K562 (cell line): Measurements from ENCODE around the gene DPP3. TPM values are rescaled to one million over a fixed set of nuclear protein-coding genes. Genes with fewer than 3 reads are reported as not detected.

Source experiments
- ATAC-seq: fragments of 200-7000 bp; cut with Tn5 transposase; 3 replicates; pipeline ENCODE4 v1.9.1; 2020; ENCODE audit warnings: moderate library complexity
- BruUV-seq: library from RNA; stranded (reverse); fragments of 400-500 nt; replicated peaks from 2 replicates; lab custom pipeline; 2021; lab: Mats Ljungman, UMichigan
- CTCF ChIA-PET: fragments of 300-600 bp; formaldehyde crosslinking; extraction: SDS; loops from one replicate; lab custom pipeline; 2021; ENCODE audit warnings: low intra/inter-chr PET ratio; lab: Yijun Ruan, JAX
- POLR2A ChIA-PET: fragments of 300-600, 350-650 bp; sonication (Branson Sonifier 250); formaldehyde crosslinking; extraction: SDS; loops from one replicate; lab custom pipeline; 2021; ENCODE audit warnings: antibody characterized with exemption, inconsistent platforms; lab: Yijun Ruan, JAX
- DNase-seq, 4 experiments: peaks; one replicate each; pipeline versions ENCODE4 v3.0.0 to v3.0.0-alpha.2; 2011 to 2018; ENCODE audit warnings: low spot score in 3 of 4, mixed read lengths in 3 of 4; ENCODE audit errors: extremely low read depth in 1 of 4
- FAIRE-seq: peaks from 2 replicates; lab custom pipeline; 2011; peaks lifted over from hg19 to GRCh38; lab: Jason Lieb, UNC
- H2AFZ ChIP-seq: 2 replicates; pipeline ENCODE4 v1.6.0; 2011; ENCODE audit warnings: low read depth, low read length, control low read depth, inconsistent platforms
- H3K27ac ChIP-seq: fragments of 200-600 bp; 3 replicates; pipeline ENCODE4 v1.8.0; 2011; ENCODE audit warnings: low read depth, mild to moderate bottlenecking, control low read depth, inconsistent platforms, low read length, moderate library complexity, mixed read lengths; ENCODE audit errors: extremely low read depth
- H3K27me3 ChIP-seq, 2 experiments: fragments of 300-600 bp in 1 of 2; 2 replicates in 1 of 2; 3 replicates in 1 of 2; pipeline versions ENCODE4 v1.6.0 to v1.8.0; 2011; ENCODE audit warnings: inconsistent platforms in 2 of 2, low read length in 2 of 2, mild to moderate bottlenecking in 1 of 2, mixed read lengths in 1 of 2, moderate library complexity in 1 of 2; ENCODE audit not compliant: control insufficient read depth in 2 of 2, insufficient read depth in 2 of 2
- H3K36me3 ChIP-seq: fragments of 300-600 bp; 3 replicates; pipeline ENCODE4 v1.8.0; 2011; ENCODE audit warnings: mild to moderate bottlenecking, low read length, inconsistent platforms; ENCODE audit not compliant: control insufficient read depth, insufficient read depth
- H3K4me1 ChIP-seq, 2 experiments: fragments of 200-600 bp in 1 of 2; replicated peaks in 1 of 2; 2 replicates in 1 of 2; 3 replicates in 1 of 2; pipeline versions ENCODE4 v1.5.1 to v1.8.0; 2011; ENCODE audit warnings: inconsistent platforms in 2 of 2, low read length in 2 of 2, mild to moderate bottlenecking in 1 of 2, mixed read lengths in 1 of 2, moderate library complexity in 1 of 2; ENCODE audit not compliant: control insufficient read depth in 2 of 2, insufficient read depth in 2 of 2
- H3K4me2 ChIP-seq: 2 replicates; pipeline ENCODE4 v1.6.1; 2011; ENCODE audit warnings: low read length, control low read depth, inconsistent platforms, mixed read lengths; ENCODE audit not compliant: insufficient read depth
- H3K4me3 ChIP-seq: fragments of 200-600 bp; sonication (generic), shearing (Covaris generic); 2 replicates; pipeline ENCODE4 v1.5.1; 2016; ENCODE audit warnings: control low read depth, inconsistent platforms
- H3K79me2 ChIP-seq: fragments of 200-600 bp; 3 replicates; pipeline ENCODE4 v1.8.0; 2011; ENCODE audit warnings: low read length, inconsistent platforms; ENCODE audit not compliant: control insufficient read depth, insufficient read depth
- H3K9ac ChIP-seq, 2 experiments: 2 replicates each; pipeline versions ENCODE4 v1.6.0 to v1.6.1; 2011; ENCODE audit warnings: low read depth in 2 of 2, low read length in 2 of 2, control low read depth in 1 of 2, inconsistent platforms in 1 of 2, mild to moderate bottlenecking in 1 of 2, mixed read lengths in 1 of 2; ENCODE audit not compliant: insufficient read depth in 1 of 2
- H3K9me1 ChIP-seq: one replicate; pipeline ENCODE4 v1.6.0; 2011; ENCODE audit warnings: inconsistent platforms, mild to moderate bottlenecking, low read length, moderate library complexity; ENCODE audit not compliant: control insufficient read depth, insufficient read depth
- H3K9me3 ChIP-seq: replicated peaks from 2 replicates; pipeline ENCODE4 v1.5.1; 2011; ENCODE audit warnings: low read depth, low read length, inconsistent platforms; ENCODE audit not compliant: control insufficient read depth, insufficient read depth
- H4K20me1 ChIP-seq: replicated peaks from 2 replicates; pipeline ENCODE4 v1.6.1; 2011; ENCODE audit warnings: low read length, inconsistent platforms, mixed read lengths; ENCODE audit not compliant: control insufficient read depth, insufficient read depth
- ARID3B ChIP-seq: fragments of 250-450 bp; sonication (Bioruptor Pico); IDR thresholded peaks from 2 replicates; pipeline ENCODE4 v1.4.0; 2020; ENCODE audit warnings: borderline replicate concordance
- MCM7 ChIP-seq, 2 experiments: fragments of 450-650 bp; IDR thresholded peaks; 2 replicates each; pipeline ENCODE4 v1.6.1; 2016 to 2018
- WGBS: fragments of 100-300 bp; shearing (Covaris generic); methylation state at CpG from one replicate; pipeline ENCODE4 v1.1.6; 2016; ENCODE audit warnings: low coverage, mixed read lengths; ENCODE audit not compliant: insufficient coverage; ENCODE audit errors: missing lambda C conversion rate; 5-methylcytosine and 5-hydroxymethylcytosine counted together
- in situ Hi-C: fragments of 300-500 bp; cut with MboI; formaldehyde crosslinking; loops from 4 replicates; pipeline ENCODE4 v1.15.0; 2018; ENCODE audit warnings: inconsistent platforms, mixed read lengths
- intact Hi-C: fragments of 100-400 bp; cut with micrococcal nuclease; formaldehyde crosslinking; loops from 2 replicates; pipeline ENCODE4 v1.14.2; 2022
- polyA plus RNA-seq, 8 experiments: library from polyadenylated mRNA; depleted of rRNA in 4 of 8; stranded (reverse) in 5 of 8; unstranded in 3 of 8; fragments of >200 nt; fragmentation: Nextera tagmentation in 2 of 8; fragmentation: Illumina TruSeq in 1 of 8; extraction: Ambion mirVana in 2 of 8; extraction: Trizol in 1 of 8; gene quantifications; 2 replicates each; pipeline versions ENCODE4 v1.2.1 to v1.2.3, GENCODE V29; 2011 to 2014; ENCODE audit warnings: inconsistent platforms in 1 of 8, missing spikeins in 1 of 8
- total RNA-seq, 7 experiments: library from RNA; depleted of rRNA in 6 of 7; stranded (reverse); fragments of >200 nt in 6 of 7; fragmentation: Illumina TruSeq in 2 of 7; extraction: Trizol in 2 of 7; gene quantifications; 2 replicates each; pipeline versions ENCODE4 v1.2.1 to v1.2.3, GENCODE V29; 2011 to 2021; ENCODE audit warnings: low replicate concordance in 1 of 7

DPP3 gene
- total and polyA plus RNA-seq, 9 of the 15 experiments (the other 6 are each of a cell fraction or from before 2014, with no cell fraction given) = 3.7 to 69.2 (median 43.3) TPM

- ChIA-PET CTCF (no interaction called here), POLR2A (interaction anchor here (0.6 to 1.8 kb wide), 6 partner anchors 11 to 453 kb away, joined by 3 to 7 read pairs (median 4); no protein-coding TSS in a partner anchor)
- ATAC-seq (no peak), DNase-seq (no peak), FAIRE-seq (no peak)
- H3K4me1 ChIP-seq = peaks cover 0 to 32% of the 10 kb centered on the region in 2 experiments; a peak in 4 of 5 replicates
- 0 out of 4 replicates have a peak, but pooled peaks of 1 of the 2 experiments have one; percentile 32 for TF ChIP-seq MCM7 (IDR thresholded peaks at IDR 0.05)
- TF ChIP-seq ARID3B (CRISPR knock-in tag) = no peak
- no peaks in the 10 kb centered on the region for H3K9me3 ChIP-seq
- H3K9ac ChIP-seq = no peak overlapping the region
- H3K79me2 ChIP-seq = peaks cover 6% of the 10 kb centered on the region; the same call in 1 of the 3 replicates
- no peak overlapping the region for H3K4me2 ChIP-seq
- H3K4me3 ChIP-seq = no peak overlapping the region
- no peak overlapping the region for H2AFZ ChIP-seq
- WGBS = 18% methylated on average over 16 of the region's 16 CpGs
- no peaks in the 10 kb centered on the region for H4K20me1 ChIP-seq
- H3K9me1 ChIP-seq = no peaks in the 10 kb centered on the region
- in situ Hi-C loops (no loop called here), intact Hi-C loops (no loop called here)
- H3K27me3 ChIP-seq = peaks cover 0 to 4% of the 10 kb centered on the region in 2 experiments; a peak in 1 of 5 replicates
- no peak overlapping the region for H3K27ac ChIP-seq
- no peaks in the 10 kb centered on the region for H3K36me3 ChIP-seq
- no TSS peak for BruUV-seq
Measured at GRCh38 chr11:66548774-66549630, 68.8 kb downstream of the DPP3 start.
